ENCODE results near the gene SLC32A1.

GRCh38 chr20:38745757-38746156 lies 21.5 kb downstream of the SLC32A1 start:
- TF ChIP-seq EZH2 (IDR thresholded peaks at IDR 0.05; ENCODE audit: insufficient read depth, poor library complexity, severe bottlenecking), result no peak
- TF ChIP-seq EZH2phosphoT487 (IDR thresholded peaks at IDR 0.05; ENCODE audit: insufficient read depth, low read depth), result no peak
